Posterior vena cava (tissue), 2 donors: ENCODE measurements around the gene FAM174C. TPM values are rescaled to one million over a fixed set of nuclear protein-coding genes. Genes with fewer than 3 reads are reported as not detected.

ENCODE experiments used
- DNase-seq: peaks from one replicate; pipeline ENCODE4 v3.0.0-alpha.2; 2020; ENCODE audit warnings: low spot score
- intact Hi-C, 2 donors: fragments of 100-400 bp; cut with DNase I; formaldehyde crosslinking; loops; one replicate each; pipeline versions ENCODE4 v1.14.1 to v1.14.2; 2022 to 2023
- total RNA-seq, 2 donors: library from RNA; stranded (reverse); fragmentation: NEBNext Ultra II Directional; extraction: Animal tissue kit (Norgen Biotek cat#: 25700); gene quantifications; one replicate each; pipeline ENCODE4 v1.2.1, GENCODE V29; 2021
- donor health status: DM: yes; HTN: yes; CAD: no.
- donor health status: DM: yes; HTN: yes; CAD: no.

FAM174C gene
- total RNA-seq, 2 donors from 2014 or later = 25.2 to 27.2 TPM

GRCh38 chr19:1288226-1288612 lies 12.9 kb downstream of the FAM174C start:
- DNase-seq = no peak
- intact Hi-C loops = loop anchor here (2.0 to 10.0 kb wide), 3 partner anchors 47 to 167 kb away; partner anchors contain the start of genes APC2 (in 1 of the 2), DAZAP1 (in 1 of the 2) and GAMT (in 1 of the 2)

DNA sequence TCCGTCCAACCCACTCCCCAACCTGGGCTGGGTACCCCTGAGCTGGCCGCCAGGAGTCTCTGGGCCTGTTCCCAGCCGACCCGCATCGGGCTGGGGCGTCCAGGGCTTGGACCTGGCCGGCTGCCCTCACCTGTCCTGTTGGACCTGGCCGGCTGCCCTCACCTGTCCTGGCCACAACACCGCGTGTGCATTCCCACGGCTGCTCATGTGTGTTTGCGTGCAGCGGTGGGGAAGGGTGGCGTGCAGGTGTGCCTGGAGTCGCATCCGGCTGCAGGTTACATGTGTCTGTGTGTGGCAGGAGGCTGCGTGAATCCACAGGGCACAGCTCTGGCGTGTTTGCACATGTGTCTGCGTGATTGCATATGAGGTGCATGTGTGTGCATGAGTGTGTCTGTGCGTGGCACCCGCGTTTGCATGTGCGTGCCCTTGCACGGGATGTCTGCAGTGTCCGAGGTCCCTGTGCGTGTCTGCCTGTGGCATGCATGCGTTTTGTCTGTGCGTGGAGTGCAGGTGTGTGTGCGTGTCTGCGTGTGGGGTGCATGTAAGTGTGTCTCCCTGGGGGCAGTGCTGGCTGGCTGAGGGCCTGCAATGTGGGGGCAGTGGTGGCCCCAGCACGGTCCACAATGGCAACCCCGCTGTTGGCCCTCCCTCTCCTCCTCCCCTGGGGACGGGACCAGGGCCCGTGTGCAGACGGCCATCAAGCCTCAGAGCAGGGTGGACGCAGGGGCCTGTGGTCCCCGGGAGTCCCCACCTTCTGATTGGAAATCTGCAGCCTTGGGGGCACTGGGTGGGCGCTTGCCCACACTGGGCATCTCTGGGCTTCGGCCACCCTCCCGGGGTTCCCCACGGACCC lies 13.7 kb downstream of the FAM174C start:
- DNase-seq = no peak
- intact Hi-C loops = loop anchor here (2.0 to 10.0 kb wide), 3 partner anchors 46 to 166 kb away; partner anchors contain the start of genes APC2 (in 1 of the 2), DAZAP1 (in 1 of the 2) and GAMT (in 1 of the 2)

DNA sequence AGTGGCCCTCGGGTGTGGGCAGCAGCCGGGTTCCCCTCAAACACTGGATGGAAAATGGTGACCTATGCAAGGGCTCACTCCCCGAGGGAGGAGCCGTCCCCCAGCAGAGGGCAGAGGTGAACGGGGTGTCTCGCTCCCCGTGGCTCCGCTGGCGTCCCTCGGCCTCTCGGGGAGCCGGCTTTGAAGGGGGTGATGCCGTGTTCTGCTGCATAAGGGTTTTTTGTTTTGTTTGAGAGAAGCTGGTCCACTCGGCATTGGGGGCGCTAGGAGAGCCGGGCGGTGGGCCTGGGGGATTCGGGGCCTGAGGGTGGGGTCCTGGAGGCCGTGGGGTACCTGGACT lies 14.3 kb downstream of the FAM174C start:
- intact Hi-C loops = loop anchor here (2.0 to 10.0 kb wide), 3 partner anchors 45 to 165 kb away; partner anchors contain the start of genes APC2 (in 1 of the 2), DAZAP1 (in 1 of the 2) and GAMT (in 1 of the 2)

GRCh38 chr19:1290196-1290702 lies 14.9 kb downstream of the FAM174C start:
- no peak for DNase-seq
- intact Hi-C loops = no loop called here

More for the DNA sequence above, 14.3 kb downstream of the FAM174C start:
- DNase-seq = no peak

- DNase-seq = no peak
- intact Hi-C loops = no loop called here
Measured at GRCh38 chr19:1290703-1291651, 15.6 kb downstream of the FAM174C start.

DNA sequence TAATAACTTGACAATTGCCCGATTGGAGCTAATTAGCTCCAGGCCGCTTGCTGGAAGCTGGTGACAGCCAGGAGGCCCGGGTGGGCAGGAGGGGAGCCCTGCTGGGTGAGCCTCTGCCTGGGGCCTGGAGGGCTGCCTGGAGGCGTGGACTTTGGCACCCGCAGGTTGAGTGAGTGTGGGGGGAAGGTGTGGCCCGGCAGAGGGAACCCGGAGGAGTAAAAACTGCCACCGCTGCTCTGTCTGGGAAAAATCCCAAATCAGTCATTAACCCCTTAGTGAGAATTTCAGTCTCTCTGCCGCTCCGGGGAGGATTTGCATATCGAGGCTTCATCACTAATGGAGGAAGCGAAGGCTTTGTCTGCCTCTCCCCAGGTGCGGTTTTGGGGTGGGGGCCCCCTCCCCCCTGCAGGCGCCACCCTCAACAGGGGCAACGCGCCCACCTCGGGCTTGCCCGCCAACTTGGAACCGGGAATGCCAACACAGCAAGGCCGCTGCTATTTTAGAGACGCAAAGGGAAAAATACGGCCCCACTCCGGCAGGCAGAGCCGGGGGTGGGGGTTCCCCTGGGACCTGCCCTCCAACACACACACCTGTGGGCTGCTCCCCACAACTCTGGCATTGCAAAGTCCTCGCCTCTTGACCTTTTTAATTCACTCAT lies 16.6 kb downstream of the FAM174C start:
- intact Hi-C loops = no loop called here
- no peak for DNase-seq

DNA sequence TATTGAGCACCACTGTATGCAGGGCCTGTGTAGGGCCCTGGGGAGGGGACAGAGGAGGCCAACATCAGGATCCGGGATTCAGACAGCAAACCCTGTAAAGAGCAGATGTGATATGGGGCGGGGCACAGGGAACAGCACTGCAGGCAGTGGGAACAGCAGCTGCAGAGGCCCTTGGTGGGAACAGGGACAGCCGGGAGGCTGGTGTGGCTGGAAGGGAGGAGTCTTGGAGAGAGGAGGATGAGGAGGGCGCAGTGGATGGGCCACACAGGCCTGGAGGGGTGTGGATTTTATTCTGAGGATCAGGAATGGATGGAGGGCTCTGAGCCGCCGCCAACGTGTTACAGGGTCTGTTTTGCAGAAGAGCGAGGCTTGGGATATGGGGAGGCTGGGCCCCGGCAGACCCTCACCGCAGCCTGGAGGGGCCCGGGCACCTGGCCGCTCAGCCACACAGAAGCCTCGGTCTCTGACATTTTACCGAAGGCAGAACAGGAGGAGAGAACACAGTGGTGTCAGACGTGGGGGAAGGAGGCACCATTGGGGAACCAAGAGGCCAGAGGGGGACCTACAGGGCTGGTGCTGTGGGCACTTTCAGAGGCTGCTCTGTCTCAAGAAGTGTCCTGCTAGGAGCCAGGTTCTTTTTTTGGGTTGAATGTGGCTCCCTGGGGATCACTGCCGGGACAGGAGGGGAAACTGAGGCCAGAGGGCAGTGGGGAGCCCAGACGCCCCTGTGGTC lies 17.3 kb downstream of the FAM174C start:
- DNase-seq = no peak
- intact Hi-C loops = no loop called here

GRCh38 chr19:1293782-1294604 lies 18.7 kb downstream of the FAM174C start:
- DNase-seq = no peak
- intact Hi-C loops = no loop called here

DNA sequence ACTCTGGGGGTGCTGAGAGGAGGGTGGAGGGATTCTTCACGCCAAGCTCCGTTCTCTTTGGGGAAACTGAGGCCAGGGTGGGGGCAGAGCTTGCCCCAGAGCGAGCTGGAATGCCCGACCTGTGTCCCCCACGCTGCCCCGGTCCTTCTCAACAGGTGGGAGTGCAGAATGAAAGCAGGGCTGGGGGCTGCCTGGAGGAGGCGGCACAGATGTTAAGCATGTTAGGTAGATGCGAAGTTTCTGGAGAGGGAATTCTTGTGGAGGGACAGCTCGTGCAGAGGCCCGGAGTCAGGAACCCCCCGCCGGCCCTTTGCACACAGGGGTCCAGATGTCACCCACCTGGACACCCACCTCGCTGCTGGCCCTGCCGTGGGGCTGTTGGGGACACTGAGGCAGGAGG lies 19.4 kb downstream of the FAM174C start:
- no peak for DNase-seq
- intact Hi-C loops = no loop called here

GRCh38 chr19:1295169-1296012 lies 20.1 kb downstream of the FAM174C start:
- intact Hi-C loops = no loop called here

DNA sequence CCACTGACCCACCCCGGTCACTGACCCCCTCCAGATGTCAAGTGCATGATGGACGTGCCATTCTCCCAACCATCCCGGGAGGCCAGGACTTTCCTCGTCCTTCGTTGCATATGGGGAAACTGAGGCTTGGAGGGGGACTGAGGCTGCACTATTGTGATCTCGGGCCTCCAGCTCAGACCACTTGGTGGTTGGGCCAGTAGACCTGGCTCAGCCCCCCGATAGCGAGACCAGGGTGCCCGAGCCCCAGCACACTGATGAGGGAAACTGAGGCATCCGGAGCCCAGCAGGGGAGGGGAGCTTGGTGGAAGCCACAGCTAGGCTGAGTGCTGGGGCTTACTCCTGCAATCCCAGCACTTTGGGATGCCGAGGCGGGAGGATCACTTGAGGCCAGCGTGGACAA lies 20.7 kb downstream of the FAM174C start:
- intact Hi-C loops = no loop called here
- no peak for DNase-seq

More at GRCh38 chr19:1295169-1296012, 20.1 kb downstream of the FAM174C start:
- no peak for DNase-seq

DNA sequence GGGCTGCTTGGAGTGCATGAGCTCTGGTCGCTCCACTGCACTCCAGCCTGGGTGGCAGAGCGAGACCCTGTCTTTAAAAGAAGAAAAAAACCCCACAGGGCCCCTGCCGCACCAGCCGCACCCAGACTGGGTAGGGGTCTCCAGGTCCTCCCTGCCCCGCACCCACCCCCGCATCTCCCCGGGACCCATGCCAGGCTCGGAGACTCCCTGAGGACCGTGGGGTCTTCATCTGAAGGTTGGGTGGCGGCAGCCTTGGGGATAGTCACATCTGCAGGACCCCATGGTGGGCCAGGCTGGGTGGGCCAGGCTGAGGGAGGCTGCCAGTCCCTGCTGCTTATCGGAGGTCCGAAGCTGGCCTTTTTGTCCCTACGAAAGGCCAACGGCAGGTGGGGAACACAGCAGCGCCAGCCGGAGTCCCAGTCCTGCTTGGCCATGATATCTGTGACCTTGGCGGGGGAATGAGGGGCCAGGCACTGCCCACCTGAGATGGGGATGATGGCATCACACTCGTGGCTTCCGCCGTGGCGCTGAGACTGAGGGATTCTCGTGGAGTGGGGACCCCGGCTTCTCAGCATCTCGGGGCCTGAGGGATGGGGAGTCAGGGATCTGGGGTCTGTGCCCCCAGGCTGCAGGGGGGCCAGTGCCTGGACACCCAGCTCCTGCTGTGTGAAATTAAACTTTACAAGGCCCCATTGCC lies 21.4 kb downstream of the FAM174C start:
- intact Hi-C loops = no loop called here
- no peak for DNase-seq

DNA sequence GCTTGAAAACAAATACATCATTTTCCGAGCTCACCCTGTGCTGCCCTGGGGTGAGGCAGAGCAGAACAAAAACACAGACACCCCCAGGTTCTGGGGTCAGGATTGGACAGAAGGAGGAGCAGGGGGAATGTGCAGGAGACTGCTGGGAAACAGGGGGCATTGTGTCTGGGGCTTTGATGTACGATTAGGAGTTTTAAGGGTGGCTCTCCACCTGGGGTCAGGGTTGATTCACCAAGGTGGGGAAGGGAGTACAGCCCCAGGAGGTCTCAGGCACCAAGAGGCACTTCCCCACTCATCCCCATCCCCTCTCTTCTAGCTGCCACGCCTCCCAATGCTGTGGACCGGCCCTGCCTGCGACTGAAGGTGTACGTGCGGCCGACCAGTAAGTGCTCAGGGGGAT lies 22.9 kb downstream of the FAM174C start:
- intact Hi-C loops = no loop called here
- no peak for DNase-seq

GRCh38 chr19:1299801-1300200 lies 24.5 kb downstream of the FAM174C start:
- intact Hi-C loops = no loop called here
- DNase-seq = no peak

DNA sequence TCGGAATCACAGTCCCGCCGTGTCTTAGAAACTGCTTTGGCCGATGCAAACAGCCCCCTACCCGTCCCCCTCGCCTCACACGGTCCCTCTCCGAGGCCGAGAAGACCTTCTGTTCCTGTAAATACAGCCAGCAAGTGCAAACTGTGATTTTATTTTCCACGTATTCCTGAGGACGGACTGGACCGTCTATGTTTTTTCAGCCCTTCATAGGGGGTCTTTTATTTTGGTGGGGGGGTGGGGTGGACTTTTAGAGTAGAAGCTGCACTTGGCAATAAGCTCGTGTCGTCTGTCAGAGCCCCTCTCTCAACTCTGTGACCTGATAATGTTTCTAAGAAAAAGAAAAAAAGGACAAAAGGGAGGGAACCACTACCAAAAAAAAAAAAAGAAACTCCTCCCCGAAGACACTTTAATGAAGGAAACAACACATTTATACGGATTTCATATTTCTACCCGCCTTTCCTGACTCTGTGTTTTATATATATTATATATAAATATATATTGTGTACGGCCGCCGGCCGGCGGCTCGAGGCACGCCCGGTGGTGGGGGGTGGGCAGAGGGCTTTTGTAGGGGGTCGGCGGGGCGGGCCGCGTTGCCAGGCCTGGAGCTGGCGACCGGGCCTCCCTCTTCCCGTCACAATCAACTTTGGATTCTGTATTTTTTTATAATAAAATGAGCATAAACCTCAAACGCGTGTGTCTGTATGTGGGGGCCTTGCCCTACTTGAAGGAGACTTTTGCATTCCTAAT lies 25.6 kb downstream of the FAM174C start:
- intact Hi-C loops = no loop called here
- DNase-seq = no peak
